ENCODE data around the gene LTO1.
A peak's percentile ranks its signal among the peaks of the same experiment; 100 is the strongest.

The LTO1 gene

GRCh38 chr11:69640995-69641581 is 34.1 kb downstream of the LTO1 start, which contains the start of gene CCND1:
CCND1 (plus strand) TSS chr11:69641156; CDS start chr11:69641314, 158 bp downstream.
- Histone ChIP-seq H3K9me2 (replicated peaks; ENCODE audit: low read depth, low read length) (no peaks in the 10 kb centered on the region), H4K20me1 (ENCODE audit: insufficient read depth, low read length, poor library complexity, severe bottlenecking) (no peaks in the 10 kb centered on the region), H3K4me2 (ENCODE audit: low read depth, low read length, poor library complexity, severe bottlenecking) (peak within 1 kb of the TSS; percentile 64), H3K9ac (ENCODE audit: low read depth, low read length, poor library complexity, severe bottlenecking) (no peak within 1 kb of the TSS), H2AFZ (ENCODE audit: low read length) (no peak within 1 kb of the TSS), H3K79me2 (ENCODE audit: insufficient read depth, low read length) (no peaks in the 10 kb centered on the region), H3F3A (ENCODE audit: low read depth) (no peaks in the 10 kb centered on the region), H3K4me3 (ENCODE audit: low read length, poor library complexity, severe bottlenecking) (peak within 1 kb of the TSS; percentile 70), H3K27me3 (ENCODE audit: insufficient read depth, low read length, poor library complexity, severe bottlenecking) (no peaks in the 10 kb centered on the region), H3K4me1 (ENCODE audit: insufficient read depth, low read length, poor library complexity, severe bottlenecking) (no peaks in the 10 kb centered on the region), H3K9me3 (ENCODE audit: insufficient read depth, low read depth, low read length) (no peaks in the 10 kb centered on the region), H3K36me3 (ENCODE audit: insufficient read depth, low read length) (no peaks in the 10 kb centered on the region)
- TF ChIP-seq CTCF (conservative IDR thresholded peaks at IDR 0.05; ENCODE audit: low read length) (no peak), EZH2phosphoT487 (IDR thresholded peaks at IDR 0.05; ENCODE audit: borderline replicate concordance) (no peak)

- no peaks in the 10 kb centered on the region for H3K9me2 ChIP-seq (replicated peaks; ENCODE audit: low read depth, low read length)
- H3K27me3 ChIP-seq (ENCODE audit: insufficient read depth, low read length, poor library complexity, severe bottlenecking), result no peaks in the 10 kb centered on the region
- TF ChIP-seq CTCF (conservative IDR thresholded peaks at IDR 0.05; ENCODE audit: low read length), result no peak
- no peak for TF ChIP-seq EZH2phosphoT487 (IDR thresholded peaks at IDR 0.05; ENCODE audit: borderline replicate concordance)
- no peaks in the 10 kb centered on the region for H3K79me2 ChIP-seq (ENCODE audit: insufficient read depth, low read length)
- H3K4me1 ChIP-seq (ENCODE audit: insufficient read depth, low read length, poor library complexity, severe bottlenecking), result no peaks in the 10 kb centered on the region
- H3F3A ChIP-seq (ENCODE audit: low read depth), result no peaks in the 10 kb centered on the region
- H3K36me3 ChIP-seq (ENCODE audit: insufficient read depth, low read length), result no peaks in the 10 kb centered on the region
- no peaks in the 10 kb centered on the region for H3K9me3 ChIP-seq (ENCODE audit: insufficient read depth, low read depth, low read length)
- no peak overlapping the region for H3K4me2 ChIP-seq (ENCODE audit: low read depth, low read length, poor library complexity, severe bottlenecking)
- H4K20me1 ChIP-seq (ENCODE audit: insufficient read depth, low read length, poor library complexity, severe bottlenecking), result no peaks in the 10 kb centered on the region
- H3K9ac ChIP-seq (ENCODE audit: low read depth, low read length, poor library complexity, severe bottlenecking), result no peak overlapping the region
- no peak overlapping the region for H2AFZ ChIP-seq (ENCODE audit: low read length)
- no peak overlapping the region for H3K4me3 ChIP-seq (ENCODE audit: low read length, poor library complexity, severe bottlenecking)
Observed at GRCh38 chr11:69640260-69640994, 34.7 kb downstream of the LTO1 start.

- H3K9me2 ChIP-seq (replicated peaks; ENCODE audit: low read depth, low read length), result no peaks in the 10 kb centered on the region
- no peaks in the 10 kb centered on the region for H3K9me3 ChIP-seq (ENCODE audit: insufficient read depth, low read depth, low read length)
- TF ChIP-seq EZH2phosphoT487 (IDR thresholded peaks at IDR 0.05; ENCODE audit: borderline replicate concordance) (no peak), CTCF (conservative IDR thresholded peaks at IDR 0.05; ENCODE audit: low read length) (no peak)
- no peak overlapping the region for H2AFZ ChIP-seq (ENCODE audit: low read length)
- peak overlapping the region; percentile 51 for H3K4me3 ChIP-seq (ENCODE audit: low read length, poor library complexity, severe bottlenecking)
- peak overlapping the region; percentile 55 for H3K4me2 ChIP-seq (ENCODE audit: low read depth, low read length, poor library complexity, severe bottlenecking)
- no peaks in the 10 kb centered on the region for H3K36me3 ChIP-seq (ENCODE audit: insufficient read depth, low read length)
- no peaks in the 10 kb centered on the region for H3K4me1 ChIP-seq (ENCODE audit: insufficient read depth, low read length, poor library complexity, severe bottlenecking)
- no peaks in the 10 kb centered on the region for H3F3A ChIP-seq (ENCODE audit: low read depth)
- H4K20me1 ChIP-seq (ENCODE audit: insufficient read depth, low read length, poor library complexity, severe bottlenecking), result no peaks in the 10 kb centered on the region
- no peaks in the 10 kb centered on the region for H3K79me2 ChIP-seq (ENCODE audit: insufficient read depth, low read length)
- H3K27me3 ChIP-seq (ENCODE audit: insufficient read depth, low read length, poor library complexity, severe bottlenecking), result no peaks in the 10 kb centered on the region
- no peak overlapping the region for H3K9ac ChIP-seq (ENCODE audit: low read depth, low read length, poor library complexity, severe bottlenecking)
Observed at GRCh38 chr11:69639831-69640230, 35.3 kb downstream of the LTO1 start.
